Lower leg skin (tissue), 3 donors: ENCODE data around the gene OPA3.
A peak's percentile ranks its signal among the peaks of the same experiment; 100 is the strongest.

Experiments
- POLR2A ChIP-seq, 2 donors: fragments of 450-650 bp; IDR thresholded peaks; one replicate each; pipeline ENCODE4 v1.6.1; 2016 to 2017; ENCODE audit warnings: antibody characterized with exemption in 2 of 2, mild to moderate bottlenecking in 1 of 2, moderate library complexity in 1 of 2
- TF ChIP-seq, protein P1 (sequence below), 3 donors: fragments of 450-650 bp; IDR thresholded peaks; one replicate each; pipeline ENCODE4 v1.5.1; 2016; ENCODE audit warnings: antibody characterized with exemption in 3 of 3, mild to moderate bottlenecking in 3 of 3, moderate library complexity in 2 of 3

DNA sequence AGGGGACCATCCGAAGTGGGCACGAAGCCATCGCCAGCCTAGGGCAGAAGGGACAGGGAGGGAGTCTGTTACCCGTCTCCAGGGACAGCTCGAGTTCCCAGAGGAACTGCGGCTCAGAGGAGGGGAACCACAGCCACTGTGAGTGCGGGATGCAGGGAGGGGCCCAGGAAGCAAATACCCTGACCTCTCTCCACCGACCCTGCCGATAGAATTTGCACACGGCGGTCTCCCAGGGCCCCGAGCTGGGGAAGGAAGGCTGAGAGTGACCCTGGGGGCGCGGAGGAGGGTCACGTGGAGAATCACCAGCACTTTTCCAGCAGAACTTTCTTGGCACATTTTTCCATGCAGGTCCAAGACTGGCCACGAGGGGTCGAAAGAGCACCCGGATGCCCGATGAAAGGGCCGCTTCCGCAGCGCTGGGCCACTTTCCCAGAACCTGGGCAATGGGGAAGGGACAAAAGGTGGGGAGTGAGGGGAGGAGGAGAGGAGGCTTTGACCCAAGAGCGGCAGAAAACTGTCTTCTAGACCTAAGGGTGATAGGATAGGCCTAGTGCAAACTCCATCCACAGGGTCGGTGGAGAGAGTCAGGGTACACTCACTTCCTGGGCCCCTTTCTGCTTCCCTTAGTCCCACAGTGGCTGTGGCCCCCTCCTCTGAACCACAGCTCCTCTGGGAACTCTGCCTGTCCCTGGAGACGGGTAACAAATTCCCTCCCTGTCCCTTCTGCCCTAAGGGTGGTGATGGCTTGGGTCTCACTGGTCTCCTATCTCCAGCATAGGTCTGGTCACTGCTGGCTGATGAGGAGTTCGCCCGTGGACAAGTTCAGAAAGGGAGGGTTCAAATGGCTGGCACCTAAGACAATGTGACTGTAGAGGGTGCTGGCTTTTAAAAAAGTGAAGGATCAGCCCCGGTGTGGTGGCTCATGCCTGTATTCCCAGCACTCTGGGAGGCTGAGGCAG is 22.7 kb upstream of the OPA3 start:
- TF ChIP-seq, protein P1, sequence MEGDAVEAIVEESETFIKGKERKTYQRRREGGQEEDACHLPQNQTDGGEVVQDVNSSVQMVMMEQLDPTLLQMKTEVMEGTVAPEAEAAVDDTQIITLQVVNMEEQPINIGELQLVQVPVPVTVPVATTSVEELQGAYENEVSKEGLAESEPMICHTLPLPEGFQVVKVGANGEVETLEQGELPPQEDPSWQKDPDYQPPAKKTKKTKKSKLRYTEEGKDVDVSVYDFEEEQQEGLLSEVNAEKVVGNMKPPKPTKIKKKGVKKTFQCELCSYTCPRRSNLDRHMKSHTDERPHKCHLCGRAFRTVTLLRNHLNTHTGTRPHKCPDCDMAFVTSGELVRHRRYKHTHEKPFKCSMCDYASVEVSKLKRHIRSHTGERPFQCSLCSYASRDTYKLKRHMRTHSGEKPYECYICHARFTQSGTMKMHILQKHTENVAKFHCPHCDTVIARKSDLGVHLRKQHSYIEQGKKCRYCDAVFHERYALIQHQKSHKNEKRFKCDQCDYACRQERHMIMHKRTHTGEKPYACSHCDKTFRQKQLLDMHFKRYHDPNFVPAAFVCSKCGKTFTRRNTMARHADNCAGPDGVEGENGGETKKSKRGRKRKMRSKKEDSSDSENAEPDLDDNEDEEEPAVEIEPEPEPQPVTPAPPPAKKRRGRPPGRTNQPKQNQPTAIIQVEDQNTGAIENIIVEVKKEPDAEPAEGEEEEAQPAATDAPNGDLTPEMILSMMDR (IDR thresholded peaks at IDR 0.05), result peak in 1 of 3 donors; percentile 89
- no peak for TF ChIP-seq POLR2A (IDR thresholded peaks at IDR 0.05)
